H1 (cell line): ENCODE results near the gene PCDH9. TPM values are rescaled to one million over a fixed set of nuclear protein-coding genes. Genes with fewer than 3 reads are reported as not detected.

ENCODE experiments used
- CBX8 ChIP-seq: fragments of 300-800, 300-1000 bp; sonication (generic); IDR thresholded peaks from 2 replicates; pipeline ENCODE4 v1.7.1; 2016; ENCODE audit warnings: low read depth, low read length, borderline replicate concordance
- CHD7 ChIP-seq: fragments of 300-600 bp; sonication (generic); IDR thresholded peaks from 2 replicates; pipeline ENCODE4 v1.7.1; 2012; ENCODE audit warnings: low read length, moderate library complexity, mild to moderate bottlenecking, inconsistent platforms; ENCODE audit not compliant: insufficient replicate concordance
- EZH2 ChIP-seq: fragments of 200-600 bp; sonication (generic); IDR thresholded peaks from 2 replicates; pipeline ENCODE4 v1.7.1; 2012; ENCODE audit warnings: low read depth, mild to moderate bottlenecking, moderate library complexity, low read length, inconsistent platforms; ENCODE audit not compliant: severe bottlenecking
- HDAC6 ChIP-seq: IDR thresholded peaks from one replicate; pipeline ENCODE4 v1.7.1; 2012; ENCODE audit warnings: low read depth, mild to moderate bottlenecking, inconsistent platforms, low read length, moderate library complexity
- KDM5A ChIP-seq: fragments of 200-600 bp; IDR thresholded peaks from 2 replicates; pipeline ENCODE4 v1.7.1; 2012; ENCODE audit warnings: mild to moderate bottlenecking, low read length, inconsistent platforms, mixed read lengths
- RFX5 ChIP-seq: IDR thresholded peaks from 2 replicates; pipeline ENCODE4 v1.6.1; 2011; ENCODE audit warnings: low read depth, low read length, improper control_type of control experiment, borderline replicate concordance
- SP1 ChIP-seq: IDR thresholded peaks from 2 replicates; pipeline ENCODE4 v1.6.1; 2011; ENCODE audit warnings: low read depth, low read length
- SP4 ChIP-seq: IDR thresholded peaks from 2 replicates; pipeline ENCODE4 v1.6.1; 2012; ENCODE audit warnings: low read length, inconsistent platforms
- TBP ChIP-seq: IDR thresholded peaks from 2 replicates; pipeline ENCODE4 v1.6.1; 2011; ENCODE audit warnings: low read depth, low read length, improper control_type of control experiment
- polyA plus RNA-seq, 7 experiments: library from polyadenylated mRNA; depleted of rRNA in 3 of 7; stranded (reverse) in 5 of 7; unstranded in 2 of 7; fragments of >200 nt in 5 of 7; fragments of 200-250 nt in 2 of 7; gene quantifications; 1 replicate in 5 of 7; 2 replicates in 1 of 7; 4 replicates in 1 of 7; pipeline versions ENCODE4 v1.2.1 to v1.2.3, GENCODE V29; 2011 to 2013; ENCODE audit warnings: missing spikeins in 2 of 7, mixed read lengths in 2 of 7
- total RNA-seq: library from RNA; stranded (reverse); fragmentation: NEBNext Ultra II Directional; extraction: Animal tissue kit (Norgen Biotek cat#: 25700); gene quantifications from 2 replicates; pipeline ENCODE4 v1.2.1, GENCODE V29; 2021

The PCDH9 gene
- total and polyA plus RNA-seq, 2 of the 8 experiments (the other 6 are each of a cell fraction or from before 2014, with no cell fraction given): 0.12 to 0.60 TPM

GRCh38 chr13:66369666-66370065 lies 860.5 kb downstream of the PCDH9 start (continued):
- no peak for TF ChIP-seq CHD7
- TF ChIP-seq EZH2: no peak
- TF ChIP-seq CBX8: no peak
- TF ChIP-seq KDM5A: no peak
- no peak for TF ChIP-seq HDAC6
- no peak for TF ChIP-seq RFX5
- no peak for TF ChIP-seq SP1
- no peak for TF ChIP-seq TBP
- TF ChIP-seq SP4: no peak
